ENCODE measurements around the gene BST1.

- TF ChIP-seq CTCF (IDR thresholded peaks at IDR 0.05) (no peak), EZH2 (IDR thresholded peaks at IDR 0.05) (no peak)
These were observed 12.7 kb upstream of the BST1 start for GRCh38 chr4:15690020-15690809.

Measured in neural progenitor cell (in vitro differentiated cells).